Suprapubic skin (tissue), 3 donors: ENCODE measurements around the gene DNM3.

ENCODE experiments used
- POLR2AphosphoS5 ChIP-seq, 3 donors: sonication (generic); formaldehyde crosslinking; IDR thresholded peaks; one replicate each; pipeline ENCODE4 v1.6.1; 2017; ENCODE audit warnings: antibody characterized with exemption in 3 of 3
- TF ChIP-seq, protein P1 (sequence below), 2 donors: fragments of 200-600 bp in 1 of 2; fragments of 450-650 bp in 1 of 2; sonication (generic) in 1 of 2; IDR thresholded peaks; one replicate each; pipeline ENCODE4 v1.5.1; 2016 to 2019; ENCODE audit warnings: antibody characterized with exemption in 2 of 2, mild to moderate bottlenecking in 1 of 2, moderate library complexity in 1 of 2

DNA sequence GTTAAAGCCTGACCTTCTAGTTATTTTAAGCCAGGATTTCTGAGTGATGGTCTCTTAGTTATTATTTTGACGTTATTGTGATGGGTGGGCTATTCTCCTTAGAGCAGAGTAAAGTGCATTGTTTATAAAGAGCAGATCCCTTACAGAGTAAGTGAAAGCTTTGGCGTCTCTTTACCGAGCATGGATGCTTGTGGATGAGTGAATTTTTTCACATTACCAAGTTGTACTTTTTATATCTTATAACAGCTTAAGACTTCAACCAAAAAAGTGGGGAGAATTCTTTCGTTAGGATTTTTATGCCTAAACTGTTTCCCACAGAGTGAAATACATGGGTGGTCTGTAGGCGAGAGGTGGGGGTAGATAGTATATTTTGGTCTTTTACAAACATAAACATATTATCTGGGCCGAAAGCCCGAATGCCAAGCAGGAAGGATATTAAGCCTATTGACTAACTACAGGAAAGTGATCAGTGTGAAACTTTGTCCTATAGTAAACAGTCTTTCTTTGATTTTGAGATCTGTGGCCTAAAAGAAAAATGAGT lies 300.1 kb downstream of the DNM3 start:
- TF ChIP-seq, protein P1, sequence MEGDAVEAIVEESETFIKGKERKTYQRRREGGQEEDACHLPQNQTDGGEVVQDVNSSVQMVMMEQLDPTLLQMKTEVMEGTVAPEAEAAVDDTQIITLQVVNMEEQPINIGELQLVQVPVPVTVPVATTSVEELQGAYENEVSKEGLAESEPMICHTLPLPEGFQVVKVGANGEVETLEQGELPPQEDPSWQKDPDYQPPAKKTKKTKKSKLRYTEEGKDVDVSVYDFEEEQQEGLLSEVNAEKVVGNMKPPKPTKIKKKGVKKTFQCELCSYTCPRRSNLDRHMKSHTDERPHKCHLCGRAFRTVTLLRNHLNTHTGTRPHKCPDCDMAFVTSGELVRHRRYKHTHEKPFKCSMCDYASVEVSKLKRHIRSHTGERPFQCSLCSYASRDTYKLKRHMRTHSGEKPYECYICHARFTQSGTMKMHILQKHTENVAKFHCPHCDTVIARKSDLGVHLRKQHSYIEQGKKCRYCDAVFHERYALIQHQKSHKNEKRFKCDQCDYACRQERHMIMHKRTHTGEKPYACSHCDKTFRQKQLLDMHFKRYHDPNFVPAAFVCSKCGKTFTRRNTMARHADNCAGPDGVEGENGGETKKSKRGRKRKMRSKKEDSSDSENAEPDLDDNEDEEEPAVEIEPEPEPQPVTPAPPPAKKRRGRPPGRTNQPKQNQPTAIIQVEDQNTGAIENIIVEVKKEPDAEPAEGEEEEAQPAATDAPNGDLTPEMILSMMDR (IDR thresholded peaks at IDR 0.05) = no peak
- no peak for TF ChIP-seq POLR2AphosphoS5 (IDR thresholded peaks at IDR 0.05)
